ENCODE results near the gene PSAP. TPM values are rescaled to one million over a fixed set of nuclear protein-coding genes. Genes with fewer than 3 reads are reported as not detected.
"Not testable (repeated sequence)": the region's sequence is repeated elsewhere in the genome, so short reads cannot be mapped to it uniquely, and the experiment has no call there.

Gene PSAP
- total RNA-seq, 1 donor from 2014 or later: 487 TPM

GRCh38 chr10:71878327-71879034, 27.4 kb upstream of the PSAP start:
- H3K36me3 Mint-ChIP-seq: no peaks in the 10 kb centered on the region
- no peak for DNase-seq (ENCODE audit: extremely low spot score, unreplicated experiment)
- peaks cover 9% of the 10 kb centered on the region for H3K4me1 Mint-ChIP-seq (ENCODE audit: unreplicated experiment)
- no peaks in the 10 kb centered on the region for H3K27me3 Mint-ChIP-seq
- no peak overlapping the region for H3K4me3 Mint-ChIP-seq
- H3K27ac Mint-ChIP-seq: no peak overlapping the region
- H3K9me3 Mint-ChIP-seq: no peaks in the 10 kb centered on the region
- TF ChIP-seq, protein P1, sequence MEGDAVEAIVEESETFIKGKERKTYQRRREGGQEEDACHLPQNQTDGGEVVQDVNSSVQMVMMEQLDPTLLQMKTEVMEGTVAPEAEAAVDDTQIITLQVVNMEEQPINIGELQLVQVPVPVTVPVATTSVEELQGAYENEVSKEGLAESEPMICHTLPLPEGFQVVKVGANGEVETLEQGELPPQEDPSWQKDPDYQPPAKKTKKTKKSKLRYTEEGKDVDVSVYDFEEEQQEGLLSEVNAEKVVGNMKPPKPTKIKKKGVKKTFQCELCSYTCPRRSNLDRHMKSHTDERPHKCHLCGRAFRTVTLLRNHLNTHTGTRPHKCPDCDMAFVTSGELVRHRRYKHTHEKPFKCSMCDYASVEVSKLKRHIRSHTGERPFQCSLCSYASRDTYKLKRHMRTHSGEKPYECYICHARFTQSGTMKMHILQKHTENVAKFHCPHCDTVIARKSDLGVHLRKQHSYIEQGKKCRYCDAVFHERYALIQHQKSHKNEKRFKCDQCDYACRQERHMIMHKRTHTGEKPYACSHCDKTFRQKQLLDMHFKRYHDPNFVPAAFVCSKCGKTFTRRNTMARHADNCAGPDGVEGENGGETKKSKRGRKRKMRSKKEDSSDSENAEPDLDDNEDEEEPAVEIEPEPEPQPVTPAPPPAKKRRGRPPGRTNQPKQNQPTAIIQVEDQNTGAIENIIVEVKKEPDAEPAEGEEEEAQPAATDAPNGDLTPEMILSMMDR (conservative IDR thresholded peaks at IDR 0.05): no peak

- Mint-ChIP-seq H3K27ac (no peak overlapping the region), H3K36me3 (no peaks in the 10 kb centered on the region), H3K27me3 (no peaks in the 10 kb centered on the region), H3K4me1 (ENCODE audit: unreplicated experiment) (peaks cover 9% of the 10 kb centered on the region), H3K4me3 (no peak overlapping the region), H3K9me3 (no peaks in the 10 kb centered on the region)
- TF ChIP-seq, protein P1 (conservative IDR thresholded peaks at IDR 0.05): no peak
- DNase-seq (ENCODE audit: extremely low spot score, unreplicated experiment): no peak
Observed at GRCh38 chr10:71877821-71878220, 26.8 kb upstream of the PSAP start.

DNA sequence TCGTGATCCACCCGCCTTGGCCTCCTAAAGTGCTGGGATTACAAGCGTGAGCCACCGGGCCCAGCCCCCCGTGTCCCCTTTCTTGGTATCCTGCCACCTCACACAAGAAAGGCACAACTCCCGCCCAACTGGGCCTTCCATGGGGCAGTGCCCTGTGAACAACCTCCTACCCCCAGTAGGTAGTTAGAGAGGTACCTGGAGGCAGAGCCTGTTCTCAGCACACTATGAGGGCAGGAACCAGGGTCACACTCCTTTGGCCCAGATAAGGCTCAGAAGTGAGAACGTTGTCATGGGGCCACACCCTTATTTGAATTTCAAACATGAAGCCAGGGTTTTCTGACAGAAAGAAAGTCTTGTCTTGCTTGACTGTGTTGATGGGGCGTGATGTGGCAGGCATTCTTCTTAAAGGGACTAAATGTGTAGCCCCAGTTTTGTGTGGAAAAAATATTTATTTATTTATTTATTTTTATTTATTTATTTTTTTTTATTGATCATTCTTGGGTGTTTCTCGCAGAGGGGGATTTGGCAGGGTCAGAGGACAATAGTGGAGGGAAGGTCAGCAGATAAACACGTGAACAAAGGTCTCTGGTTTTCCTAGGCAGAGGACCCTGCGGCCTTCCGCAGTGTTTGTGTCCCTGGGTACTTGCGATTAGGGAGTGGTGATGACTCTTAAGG, 23.8 kb upstream of the PSAP start:
- H3K9me3 Mint-ChIP-seq; H3K36me3 Mint-ChIP-seq; H3K4me3 Mint-ChIP-seq; H3K27me3 Mint-ChIP-seq; H3K4me1 Mint-ChIP-seq (ENCODE audit: unreplicated experiment); DNase-seq (ENCODE audit: extremely low spot score, unreplicated experiment): not testable (repeated sequence)
- H3K27ac Mint-ChIP-seq: peak overlapping the region; percentile 69

DNA sequence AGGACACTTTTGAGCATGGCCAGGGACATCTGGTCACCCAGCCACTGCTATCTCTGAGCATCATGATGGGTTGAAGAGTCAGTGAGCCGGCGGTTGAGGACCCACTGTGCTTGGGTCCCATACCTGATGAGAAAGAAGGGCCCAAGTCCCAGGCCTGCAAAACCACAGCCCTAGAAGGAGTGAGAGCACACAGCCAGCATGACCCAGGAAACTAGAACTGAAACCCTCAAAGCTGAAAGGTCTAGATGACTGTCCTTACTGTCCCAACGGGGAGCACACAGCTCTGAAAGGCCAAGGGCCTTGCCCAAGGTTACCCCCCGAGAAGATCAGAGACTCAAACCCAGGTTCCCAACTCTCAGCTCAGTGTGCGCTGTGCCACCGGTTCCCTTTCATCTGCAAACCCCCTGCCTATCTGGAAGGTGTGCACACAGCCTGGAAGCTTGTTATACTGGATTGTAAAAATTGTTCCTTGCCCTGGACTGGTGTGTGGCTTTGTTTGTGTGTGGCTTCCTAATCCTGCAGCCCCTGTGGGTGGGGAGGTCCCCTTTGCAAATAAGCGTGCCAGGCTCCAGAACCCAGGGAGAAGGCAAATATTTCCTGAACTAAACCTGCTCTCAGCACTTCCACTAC, 22.6 kb upstream of the PSAP start:
- DNase-seq (ENCODE audit: extremely low spot score, unreplicated experiment): no peak
- no peaks in the 10 kb centered on the region for H3K9me3 Mint-ChIP-seq
- H3K4me1 Mint-ChIP-seq (ENCODE audit: unreplicated experiment): peaks cover 7% of the 10 kb centered on the region
- TF ChIP-seq, protein P1 (conservative IDR thresholded peaks at IDR 0.05): no peak
- H3K36me3 Mint-ChIP-seq: no peaks in the 10 kb centered on the region
- H3K4me3 Mint-ChIP-seq: no peak overlapping the region
- no peaks in the 10 kb centered on the region for H3K27me3 Mint-ChIP-seq
- peak overlapping the region; percentile 30 for H3K27ac Mint-ChIP-seq

DNA sequence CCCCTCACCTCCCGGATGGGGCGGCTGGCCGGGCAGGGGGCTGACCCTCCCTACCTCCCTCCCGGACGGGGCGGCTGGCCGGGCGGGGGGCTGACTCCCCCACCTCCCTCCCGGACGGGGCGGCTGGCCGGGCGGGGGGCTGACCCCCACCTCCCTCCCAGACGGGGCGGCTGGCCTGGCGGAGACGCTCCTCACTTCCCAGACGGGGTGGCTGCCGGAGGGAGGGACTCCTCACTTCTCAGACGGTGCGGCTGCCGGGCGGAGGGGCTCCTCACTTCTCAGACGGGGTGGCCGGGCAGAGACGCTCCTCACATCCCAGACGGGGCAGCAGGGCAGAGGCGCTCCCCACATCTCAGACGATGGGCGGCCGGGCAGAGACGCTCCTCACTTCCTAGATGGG, 18.6 kb upstream of the PSAP start:
- not testable (repeated sequence) for H3K4me3 Mint-ChIP-seq; H3K36me3 Mint-ChIP-seq; H3K27ac Mint-ChIP-seq; DNase-seq (ENCODE audit: extremely low spot score, unreplicated experiment); H3K27me3 Mint-ChIP-seq; H3K4me1 Mint-ChIP-seq (ENCODE audit: unreplicated experiment); H3K9me3 Mint-ChIP-seq

DNA sequence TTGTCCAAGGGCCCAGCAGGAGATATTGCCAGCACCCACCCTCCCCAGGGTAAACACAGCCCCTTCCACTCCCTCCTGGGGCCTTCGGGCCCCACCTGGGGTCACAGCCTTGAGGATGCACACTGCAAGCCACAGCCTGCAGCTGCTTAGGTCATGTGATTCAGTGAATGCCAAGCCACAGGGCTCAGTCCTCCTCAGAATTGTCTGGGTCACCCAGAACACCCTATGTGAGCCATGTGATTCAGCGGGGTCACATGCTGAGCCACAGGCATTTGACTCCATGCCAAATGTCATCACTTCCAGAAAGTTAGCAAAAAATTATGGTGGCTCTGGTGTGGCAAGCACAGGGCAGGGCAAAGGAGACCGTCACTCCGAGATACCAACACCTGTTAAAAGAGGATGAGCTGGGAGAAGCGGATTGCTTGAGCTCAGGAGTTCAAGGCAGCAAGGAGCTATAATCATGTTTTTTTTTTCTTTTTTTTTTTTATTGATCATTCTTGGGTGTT, 17.2 kb upstream of the PSAP start:
- Mint-ChIP-seq H3K4me3 (no peak overlapping the region), H3K36me3 (no peaks in the 10 kb centered on the region), H3K4me1 (ENCODE audit: unreplicated experiment) (peaks cover 4% of the 10 kb centered on the region), H3K27me3 (no peaks in the 10 kb centered on the region), H3K9me3 (no peaks in the 10 kb centered on the region), H3K27ac (peak overlapping the region; percentile 63)
- TF ChIP-seq, protein P1 (conservative IDR thresholded peaks at IDR 0.05): no peak
- no peak for DNase-seq (ENCODE audit: extremely low spot score, unreplicated experiment)
